Measurements from ENCODE around the gene STXBP6.

The STXBP6 gene

GRCh38 chr14:24995016-24995415 is 54.9 kb downstream of the STXBP6 start:
- TF ChIP-seq GATA1 (IDR thresholded peaks at IDR 0.05; ENCODE audit: low read depth, low read length) (no peak), POLR2A (IDR thresholded peaks at IDR 0.05; ENCODE audit: low read length) (no peak)
- DNase-seq, result no peak

GRCh38 chr14:24993631-24994030 is 56.3 kb downstream of the STXBP6 start:
- no peak for DNase-seq
- TF ChIP-seq POLR2A (IDR thresholded peaks at IDR 0.05; ENCODE audit: low read length), result no peak
- no peak for TF ChIP-seq GATA1 (IDR thresholded peaks at IDR 0.05; ENCODE audit: low read depth, low read length)

- no peak for DNase-seq
- TF ChIP-seq POLR2A (IDR thresholded peaks at IDR 0.05; ENCODE audit: low read length) (no peak), GATA1 (IDR thresholded peaks at IDR 0.05; ENCODE audit: low read depth, low read length) (no peak)
These were observed 57.2 kb downstream of the STXBP6 start for GRCh38 chr14:24992624-24993360.

- no peak for DNase-seq
- TF ChIP-seq POLR2A (IDR thresholded peaks at IDR 0.05; ENCODE audit: low read length), result no peak
- no peak for TF ChIP-seq GATA1 (IDR thresholded peaks at IDR 0.05; ENCODE audit: low read depth, low read length)
These were observed 58.1 kb downstream of the STXBP6 start for GRCh38 chr14:24991821-24992220.

- no peak for DNase-seq
- no peak for TF ChIP-seq GATA1 (IDR thresholded peaks at IDR 0.05; ENCODE audit: low read depth, low read length)
- TF ChIP-seq POLR2A (IDR thresholded peaks at IDR 0.05; ENCODE audit: low read length), result no peak
These were observed 58.7 kb downstream of the STXBP6 start for GRCh38 chr14:24991288-24991687.

GRCh38 chr14:24990773-24991172 is 59.2 kb downstream of the STXBP6 start:
- no peak for TF ChIP-seq GATA1 (IDR thresholded peaks at IDR 0.05; ENCODE audit: low read depth, low read length)
- no peak for TF ChIP-seq POLR2A (IDR thresholded peaks at IDR 0.05; ENCODE audit: low read length)
- no peak for DNase-seq

GRCh38 chr14:24990050-24990449 is 59.9 kb downstream of the STXBP6 start:
- no peak for TF ChIP-seq POLR2A (IDR thresholded peaks at IDR 0.05; ENCODE audit: low read length)
- TF ChIP-seq GATA1 (IDR thresholded peaks at IDR 0.05; ENCODE audit: low read depth, low read length), result no peak

GRCh38 chr14:24988760-24989159 is 61.2 kb downstream of the STXBP6 start:
- DNase-seq, result no peak
- no peak for TF ChIP-seq GATA1 (IDR thresholded peaks at IDR 0.05; ENCODE audit: low read depth, low read length)
- TF ChIP-seq POLR2A (IDR thresholded peaks at IDR 0.05; ENCODE audit: low read length), result no peak

More at GRCh38 chr14:24990050-24990449, 59.9 kb downstream of the STXBP6 start:
- no peak for DNase-seq

GRCh38 chr14:24986206-24986893 is 63.6 kb downstream of the STXBP6 start:
- TF ChIP-seq GATA1 (IDR thresholded peaks at IDR 0.05; ENCODE audit: low read depth, low read length) (no peak), POLR2A (IDR thresholded peaks at IDR 0.05; ENCODE audit: low read length) (no peak)
- DNase-seq, result no peak

GRCh38 chr14:24984846-24985589 is 64.9 kb downstream of the STXBP6 start:
- peak; percentile 78 to 94 for DNase-seq
- TF ChIP-seq POLR2A (IDR thresholded peaks at IDR 0.05; ENCODE audit: low read length), result no peak
- peak; percentile 53 for TF ChIP-seq GATA1 (IDR thresholded peaks at IDR 0.05; ENCODE audit: low read depth, low read length)

- no peak for TF ChIP-seq GATA1 (IDR thresholded peaks at IDR 0.05; ENCODE audit: low read depth, low read length)
- no peak for TF ChIP-seq POLR2A (IDR thresholded peaks at IDR 0.05; ENCODE audit: low read length)
- DNase-seq, result no peak
These were observed 67.3 kb downstream of the STXBP6 start for GRCh38 chr14:24982472-24983155.

- no peak for DNase-seq
- TF ChIP-seq GATA1 (IDR thresholded peaks at IDR 0.05; ENCODE audit: low read depth, low read length), result no peak
- no peak for TF ChIP-seq POLR2A (IDR thresholded peaks at IDR 0.05; ENCODE audit: low read length)
These were observed 70.2 kb downstream of the STXBP6 start for GRCh38 chr14:24979725-24980239.

All from erythroblast (primary cell).